Stomach smooth muscle (tissue), 2 donors: ENCODE data around the gene ABAT.

ENCODE experiments used
- H3K27ac ChIP-seq: one replicate; pipeline ENCODE4 v1.7.0; 2013; ENCODE audit warnings: mild to moderate bottlenecking, low read length, inconsistent platforms
- H3K27me3 ChIP-seq, 2 donors: one replicate each; pipeline ENCODE4 v1.7.0; 2013; ENCODE audit warnings: low read length in 2 of 2; ENCODE audit not compliant: insufficient read depth in 2 of 2, control insufficient read depth in 1 of 2
- H3K36me3 ChIP-seq, 2 donors: one replicate each; pipeline ENCODE4 v1.7.0; 2013; ENCODE audit warnings: low read length in 2 of 2; ENCODE audit not compliant: control insufficient read depth in 2 of 2, insufficient read depth in 2 of 2
- H3K4me1 ChIP-seq: one replicate; pipeline ENCODE4 v1.7.0; 2013; ENCODE audit warnings: low read length; ENCODE audit not compliant: control insufficient read depth, insufficient read depth
- H3K4me3 ChIP-seq, 2 donors: one replicate each; pipeline ENCODE4 v1.7.0; 2013; ENCODE audit warnings: low read length in 2 of 2
- H3K9ac ChIP-seq, 2 donors: one replicate each; pipeline ENCODE4 v1.7.0; 2013; ENCODE audit warnings: low read length in 2 of 2, mild to moderate bottlenecking in 1 of 2
- H3K9me3 ChIP-seq, 2 donors: one replicate each; pipeline ENCODE4 v1.7.0; 2013; ENCODE audit warnings: low read length in 2 of 2; ENCODE audit not compliant: control insufficient read depth in 2 of 2
- donor health status: healthy.
- donor health status: Pancreatic carcinoma.

ABAT gene

GRCh38 chr16:8717892-8718415 is 43.5 kb downstream of the ABAT start:
- H3K4me1 ChIP-seq = no peaks in the 10 kb centered on the region
- H3K27ac ChIP-seq = no peak overlapping the region
- H3K36me3 ChIP-seq = peaks cover 0 to 4% of the 10 kb centered on the region in 2 donors
- no peak overlapping the region for H3K4me3 ChIP-seq
- peaks cover 0 to 3% of the 10 kb centered on the region in 2 donors for H3K9me3 ChIP-seq
- H3K27me3 ChIP-seq = no peaks in the 10 kb centered on the region
- no peak overlapping the region for H3K9ac ChIP-seq

DNA sequence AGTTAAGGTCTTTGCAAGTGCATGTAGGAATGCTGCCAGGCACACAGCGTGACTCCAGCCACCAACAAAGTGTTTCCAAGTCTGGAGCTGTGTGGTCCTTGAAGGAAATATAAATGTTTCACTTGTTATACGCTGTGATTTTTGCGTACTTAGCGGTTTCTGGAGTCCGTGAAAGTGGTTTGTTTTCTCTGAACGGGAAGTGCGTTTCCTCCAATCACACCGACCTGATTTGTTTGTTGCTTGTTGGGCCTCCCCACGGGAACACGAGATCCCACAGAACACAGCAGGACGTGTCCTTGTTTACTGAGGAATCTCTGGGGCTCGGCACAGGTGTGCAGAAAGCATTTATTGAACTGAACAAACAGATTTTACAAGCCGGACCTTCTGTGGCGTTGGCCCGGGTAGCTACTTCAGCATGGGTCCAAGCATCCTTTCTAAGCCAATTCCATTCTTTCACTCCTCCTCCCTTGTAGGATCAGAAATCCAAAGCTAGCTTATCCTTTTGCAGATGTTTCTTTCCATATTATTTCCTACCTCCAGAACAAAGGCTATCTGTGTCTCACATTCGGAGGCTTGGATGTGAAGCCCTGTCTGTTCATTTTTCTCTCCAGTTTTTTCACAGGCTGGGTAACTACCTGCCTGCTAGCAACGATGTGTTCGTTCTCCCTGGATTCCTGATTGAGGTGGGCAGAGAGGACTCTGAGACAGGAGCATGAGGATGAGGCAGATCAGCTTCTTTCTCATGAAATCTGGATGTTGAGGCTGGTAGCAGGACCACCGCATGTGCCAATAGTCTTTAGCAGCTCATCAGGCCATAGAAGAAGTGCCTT is 44.6 kb downstream of the ABAT start:
- Histone ChIP-seq H3K4me1 (no peaks in the 10 kb centered on the region), H3K9me3 (peaks cover 0 to 3% of the 10 kb centered on the region in 2 donors), H3K36me3 (peaks cover 0 to 4% of the 10 kb centered on the region in 2 donors), H3K27me3 (no peaks in the 10 kb centered on the region), H3K27ac (no peak overlapping the region), H3K9ac (no peak overlapping the region), H3K4me3 (no peak overlapping the region)

DNA sequence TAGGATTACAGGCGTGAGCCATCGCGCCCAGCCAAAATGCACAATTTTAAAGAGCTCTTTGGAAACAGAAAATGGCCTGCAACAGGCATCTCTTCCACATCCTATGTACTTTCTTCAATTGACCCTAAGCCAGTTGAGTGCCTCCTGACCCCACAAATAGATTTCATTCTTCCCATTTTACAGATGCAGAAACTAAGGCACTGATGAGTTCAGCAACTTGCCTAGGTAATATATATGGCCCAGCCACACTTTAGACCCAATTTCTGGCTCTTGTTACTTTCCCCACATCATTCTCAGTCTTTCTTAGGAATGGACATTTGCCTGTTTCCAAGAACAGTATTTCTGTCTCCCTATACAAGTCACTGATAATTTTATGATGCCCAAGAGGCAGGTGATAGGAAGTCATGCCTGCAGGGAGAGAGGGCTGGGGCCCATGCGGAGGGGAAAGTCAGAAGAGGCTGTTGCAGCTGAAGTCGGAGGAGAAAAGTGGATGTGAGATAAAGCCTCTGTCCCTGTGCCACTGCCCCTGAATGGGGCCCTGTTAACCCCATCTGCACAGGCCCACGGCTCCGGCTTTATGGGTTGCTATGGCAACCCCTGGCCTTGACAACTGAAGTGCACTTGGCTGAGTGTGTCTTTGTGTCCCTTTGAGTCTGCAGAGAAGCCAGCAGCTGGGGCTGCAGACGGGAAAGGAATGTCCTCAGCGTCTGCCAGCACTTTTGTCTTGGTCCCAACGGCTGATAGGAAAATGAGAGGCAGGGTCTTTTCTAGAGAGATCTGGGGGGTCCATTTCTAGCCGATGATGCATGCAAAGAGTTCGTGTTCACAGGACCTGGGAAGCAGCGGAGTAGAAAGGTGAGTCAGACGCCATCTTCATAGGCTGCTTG is 45.9 kb downstream of the ABAT start:
- H3K36me3 ChIP-seq = peaks cover 0 to 4% of the 10 kb centered on the region in 2 donors
- H3K4me1 ChIP-seq = no peaks in the 10 kb centered on the region
- peaks cover 0 to 3% of the 10 kb centered on the region in 2 donors for H3K9me3 ChIP-seq
- H3K27ac ChIP-seq = no peak overlapping the region
- H3K27me3 ChIP-seq = no peaks in the 10 kb centered on the region
- H3K9ac ChIP-seq = no peak overlapping the region
- no peak overlapping the region for H3K4me3 ChIP-seq

GRCh38 chr16:8720967-8721308 is 46.5 kb downstream of the ABAT start:
- Histone ChIP-seq H3K9ac (no peak overlapping the region), H3K4me3 (no peak overlapping the region)

DNA sequence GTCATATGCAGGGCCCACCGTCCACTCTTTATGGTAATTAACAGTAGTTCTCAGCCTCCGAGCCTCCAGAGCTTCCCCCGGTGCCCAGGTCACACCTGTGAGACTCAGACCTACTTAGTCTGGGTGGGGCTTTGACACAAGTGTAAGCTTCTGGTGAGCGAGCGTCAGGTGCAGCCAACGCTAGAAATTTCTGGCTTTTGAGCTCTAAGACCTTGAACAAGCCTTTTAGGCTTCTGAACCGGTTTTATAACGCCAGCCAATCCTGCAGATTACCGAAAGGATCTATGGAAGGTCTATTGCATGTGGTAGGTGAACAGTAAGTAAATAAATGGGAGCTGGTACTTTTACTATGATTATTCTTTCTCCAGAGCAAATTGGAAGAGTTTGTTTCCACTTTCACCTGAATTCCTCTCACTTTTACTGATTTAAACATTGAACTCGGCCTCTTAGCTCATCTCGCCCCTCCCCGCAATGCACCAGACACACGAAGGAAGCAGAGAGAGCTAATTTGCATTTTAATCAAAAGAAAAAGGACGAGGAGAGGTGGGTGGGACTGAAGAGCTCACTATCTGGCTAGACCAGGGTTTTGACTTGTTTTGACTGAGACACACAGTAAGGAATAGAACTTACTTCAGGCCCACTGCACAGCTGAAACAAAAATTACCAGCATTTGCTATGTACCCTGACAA is 47.1 kb downstream of the ABAT start:
- Histone ChIP-seq H3K9me3 (peaks cover 0 to 3% of the 10 kb centered on the region in 2 donors), H3K27ac (no peak overlapping the region), H3K4me1 (no peaks in the 10 kb centered on the region), H3K36me3 (peaks cover 0 to 4% of the 10 kb centered on the region in 2 donors), H3K4me3 (no peak overlapping the region), H3K9ac (no peak overlapping the region), H3K27me3 (no peaks in the 10 kb centered on the region)

More at GRCh38 chr16:8720967-8721308, 46.5 kb downstream of the ABAT start:
- Histone ChIP-seq H3K36me3 (peaks cover 0 to 4% of the 10 kb centered on the region in 2 donors), H3K27ac (no peak overlapping the region), H3K4me1 (no peaks in the 10 kb centered on the region), H3K27me3 (no peaks in the 10 kb centered on the region), H3K9me3 (peaks cover 0 to 3% of the 10 kb centered on the region in 2 donors)

DNA sequence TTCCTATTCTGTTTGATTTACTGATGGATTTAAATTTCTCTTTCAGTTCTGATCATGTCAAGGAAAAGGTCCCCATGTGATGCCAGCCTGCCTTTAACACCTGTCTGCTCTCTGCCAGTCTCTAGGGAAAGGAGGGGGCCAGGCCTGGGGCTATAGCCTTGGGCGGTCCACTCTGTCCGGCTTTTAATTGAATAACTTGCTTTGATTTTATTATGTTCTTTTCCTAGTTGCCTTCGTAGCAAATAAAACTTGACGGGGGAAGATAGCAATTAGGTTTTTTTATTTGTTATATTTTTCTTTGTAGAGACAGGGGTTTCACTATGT is 47.6 kb downstream of the ABAT start:
- H3K27ac ChIP-seq = no peak overlapping the region
- no peaks in the 10 kb centered on the region for H3K4me1 ChIP-seq
- no peak overlapping the region for H3K4me3 ChIP-seq
- H3K9me3 ChIP-seq = peaks cover 0 to 3% of the 10 kb centered on the region in 2 donors
- H3K27me3 ChIP-seq = no peaks in the 10 kb centered on the region
- H3K9ac ChIP-seq = no peak overlapping the region
- peaks cover 0 to 4% of the 10 kb centered on the region in 2 donors for H3K36me3 ChIP-seq

DNA sequence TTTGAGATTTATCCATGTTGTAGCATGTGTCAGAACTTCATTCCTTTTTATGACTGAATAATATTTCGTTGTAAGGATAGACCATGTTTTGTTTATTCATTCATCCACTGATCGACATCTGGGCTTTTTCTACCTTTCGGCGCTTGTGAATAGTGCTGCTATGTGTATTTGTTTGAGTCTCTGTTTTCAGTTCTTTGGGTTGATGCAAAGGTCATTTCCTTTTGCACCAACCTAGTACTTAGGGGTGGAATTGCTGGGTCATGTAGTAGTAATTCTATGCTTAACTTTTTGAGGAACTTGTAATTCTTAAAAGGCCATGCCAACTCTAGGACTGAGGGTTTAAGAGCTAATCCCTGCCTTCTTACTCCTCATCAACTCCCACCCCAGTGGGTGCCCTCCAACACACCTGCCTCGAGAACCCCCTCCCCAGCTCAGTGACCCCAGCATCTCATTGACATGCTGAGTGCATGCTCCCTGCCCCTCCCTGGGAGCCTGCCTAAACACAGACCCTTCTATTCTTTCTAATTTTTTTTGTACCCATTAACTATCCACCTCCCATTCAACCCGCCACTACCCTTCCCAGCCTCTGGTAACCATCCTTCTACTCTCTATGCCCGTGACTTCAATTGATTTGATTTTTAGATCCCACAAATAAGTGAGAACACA is 51.2 kb downstream of the ABAT start:
- Histone ChIP-seq H3K36me3 (peaks cover 0 to 2% of the 10 kb centered on the region in 2 donors), H3K27ac (no peak overlapping the region), H3K9ac (no peak overlapping the region), H3K9me3 (no peaks in the 10 kb centered on the region), H3K4me1 (no peaks in the 10 kb centered on the region), H3K4me3 (no peak overlapping the region), H3K27me3 (no peaks in the 10 kb centered on the region)

- Histone ChIP-seq H3K27me3 (no peaks in the 10 kb centered on the region), H3K4me1 (no peaks in the 10 kb centered on the region), H3K4me3 (no peak overlapping the region), H3K27ac (no peak overlapping the region), H3K36me3 (no peaks in the 10 kb centered on the region), H3K9ac (no peak overlapping the region), H3K9me3 (no peaks in the 10 kb centered on the region)
Measured at GRCh38 chr16:8727131-8727806, 52.9 kb downstream of the ABAT start.

- Histone ChIP-seq H3K4me1 (no peaks in the 10 kb centered on the region), H3K27ac (no peak overlapping the region), H3K9ac (no peak overlapping the region), H3K9me3 (no peaks in the 10 kb centered on the region), H3K27me3 (no peaks in the 10 kb centered on the region), H3K4me3 (no peak overlapping the region), H3K36me3 (no peaks in the 10 kb centered on the region)
Measured at GRCh38 chr16:8727857-8728618, 53.6 kb downstream of the ABAT start.
